Measurements from ENCODE around the gene R3HCC1L. TPM values are rescaled to one million over a fixed set of nuclear protein-coding genes. Genes with fewer than 3 reads are reported as not detected.
"Not testable (repeated sequence)": the region's sequence is repeated elsewhere in the genome, so short reads cannot be mapped to it uniquely, and the experiment has no call there.

The R3HCC1L gene
- polyA plus RNA-seq, 1 donor, result 12.4 TPM

DNA sequence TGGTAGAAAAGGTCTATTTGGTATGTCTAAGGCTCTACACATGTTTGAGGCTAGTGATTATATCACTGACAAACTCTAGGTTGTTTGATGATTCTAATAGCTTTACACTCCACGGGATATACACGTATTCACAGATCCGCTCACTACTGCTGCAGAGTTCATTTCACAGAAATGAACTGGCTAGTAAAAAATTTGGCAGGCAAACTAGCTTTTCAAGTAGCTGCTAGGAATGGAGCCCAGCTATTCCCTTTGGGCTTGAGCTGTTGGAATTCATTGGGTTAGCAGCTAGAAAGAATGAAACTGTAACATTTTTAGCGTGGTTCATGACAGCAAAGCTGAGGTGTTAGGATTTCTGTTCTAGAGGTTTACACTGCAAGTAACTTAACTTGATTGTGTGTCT lies 37.6 kb downstream of the R3HCC1L start:
- peak; percentile 72 for DNase-seq (ENCODE audit: low read depth)

DNA sequence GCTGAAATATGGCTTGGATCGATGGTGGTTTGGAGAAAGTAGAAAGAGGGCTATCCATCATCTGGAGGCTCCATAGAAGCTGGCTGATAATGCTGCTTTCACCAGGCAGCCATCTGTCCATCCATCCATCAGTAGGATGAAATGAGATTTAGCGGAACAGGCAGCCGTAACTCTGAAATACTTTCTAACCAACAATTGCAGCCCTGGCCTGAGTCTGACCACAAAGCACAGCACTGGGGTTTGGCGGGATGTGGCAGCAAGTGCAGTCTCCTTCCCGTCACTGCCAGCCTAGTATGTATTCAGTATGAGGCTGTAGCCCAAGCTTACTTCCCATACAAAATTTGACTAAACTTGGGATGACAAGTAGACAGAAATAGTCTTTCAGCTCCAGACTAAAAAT lies 38.0 kb downstream of the R3HCC1L start:
- DNase-seq (ENCODE audit: low read depth), result no peak

DNA sequence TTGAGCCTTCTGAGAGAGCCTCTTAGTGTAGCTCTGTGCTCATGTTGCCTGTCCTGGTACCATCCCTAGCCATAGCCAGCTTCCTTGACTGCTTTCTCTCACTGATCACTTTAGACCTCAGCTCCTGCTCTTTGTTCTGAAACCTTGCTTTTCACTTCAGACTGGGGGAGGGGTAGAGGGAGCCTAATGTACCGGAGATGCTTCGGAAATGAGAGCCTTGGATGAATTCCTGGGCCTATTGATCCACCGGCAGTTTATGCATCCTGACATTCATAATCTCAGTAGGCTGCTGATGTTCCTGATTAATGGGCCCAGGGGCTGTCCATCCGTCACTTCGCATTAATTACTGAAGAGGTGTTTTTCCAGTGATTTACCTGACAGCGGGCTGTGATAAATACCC lies 38.8 kb downstream of the R3HCC1L start:
- DNase-seq (ENCODE audit: low read depth), result no peak

- not testable (repeated sequence) for DNase-seq (ENCODE audit: low read depth)
Observed at GRCh38 chr10:98182351-98182915, 48.0 kb downstream of the R3HCC1L start.

- DNase-seq (ENCODE audit: low read depth), result no peak
Observed at GRCh38 chr10:98186681-98187080, 52.2 kb downstream of the R3HCC1L start.

DNA sequence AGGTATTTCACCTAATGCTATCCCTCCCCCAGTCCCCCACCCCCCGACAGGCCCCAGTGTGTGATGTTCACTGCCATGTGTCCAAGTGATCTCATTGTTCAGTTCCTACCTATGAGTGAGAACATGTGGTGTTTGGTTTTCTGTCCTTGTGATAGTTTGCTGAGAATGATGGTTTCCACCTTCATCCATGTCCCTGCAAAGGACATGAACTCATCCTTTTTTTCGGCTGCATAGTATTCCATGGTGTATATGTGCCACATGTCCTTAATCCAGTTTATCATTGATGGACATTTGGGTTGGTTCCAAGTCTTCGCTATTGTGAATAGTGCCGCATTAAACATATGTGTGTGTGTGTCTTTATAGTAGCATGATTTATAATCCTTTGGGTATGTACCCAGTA lies 56.3 kb downstream of the R3HCC1L start:
- not testable (repeated sequence) for DNase-seq (ENCODE audit: low read depth)

- DNase-seq (ENCODE audit: low read depth), result no peak
Observed at GRCh38 chr10:98193037-98193436, 58.6 kb downstream of the R3HCC1L start.

DNA sequence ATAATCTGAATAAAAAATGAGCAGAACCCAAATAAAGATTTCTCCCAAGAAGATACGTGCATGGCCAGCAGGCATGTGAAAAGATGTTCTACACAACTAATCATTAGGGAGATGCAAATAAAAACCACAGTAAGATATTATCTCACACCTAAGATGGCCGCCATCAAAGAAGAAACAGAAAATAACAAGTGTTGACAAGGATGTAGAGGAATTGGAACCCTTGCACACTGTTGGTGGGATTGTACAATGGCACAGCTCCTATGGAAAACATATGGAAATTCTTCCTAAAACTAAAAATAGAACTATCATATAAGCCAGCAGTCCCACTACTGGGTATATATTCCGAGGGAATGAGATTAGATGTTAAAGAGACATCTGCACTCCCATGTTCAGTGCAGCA lies 60.2 kb downstream of the R3HCC1L start:
- DNase-seq (ENCODE audit: low read depth), result no peak

GRCh38 chr10:98195120-98195519 lies 60.7 kb downstream of the R3HCC1L start:
- no peak for DNase-seq (ENCODE audit: low read depth)

GRCh38 chr10:98196985-98197384 lies 62.5 kb downstream of the R3HCC1L start:
- DNase-seq (ENCODE audit: low read depth), result no peak

- no peak for DNase-seq (ENCODE audit: low read depth)
Observed at GRCh38 chr10:98201760-98202159, 67.3 kb downstream of the R3HCC1L start.

GRCh38 chr10:98202378-98202777 lies 67.9 kb downstream of the R3HCC1L start:
- no peak for DNase-seq (ENCODE audit: low read depth)

- no peak for DNase-seq (ENCODE audit: low read depth)
Observed at GRCh38 chr10:98205351-98205750, 70.9 kb downstream of the R3HCC1L start.

DNA sequence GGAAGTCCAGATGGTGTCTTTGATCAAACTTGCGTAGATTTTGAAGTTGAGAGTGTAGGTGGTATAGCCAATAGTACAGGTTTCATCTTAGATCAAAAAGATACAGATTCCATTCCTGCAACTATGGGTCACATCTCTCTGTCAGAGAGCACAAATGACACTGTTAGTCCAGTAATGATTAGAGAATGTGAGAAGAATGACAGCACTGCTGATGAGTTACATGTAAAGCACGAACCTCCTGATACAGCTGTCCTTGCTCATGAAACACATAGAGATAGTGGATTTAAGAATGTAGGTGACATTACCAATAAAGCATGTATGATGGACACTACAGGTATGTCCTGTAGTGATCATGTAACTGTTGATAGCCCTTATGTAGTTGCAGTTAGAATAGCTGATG lies 74.5 kb downstream of the R3HCC1L start:
- DNase-seq (ENCODE audit: low read depth), result no peak

- DNase-seq (ENCODE audit: low read depth), result no peak
Observed at GRCh38 chr10:98209441-98209840, 75.0 kb downstream of the R3HCC1L start.

- no peak for DNase-seq (ENCODE audit: low read depth)
Observed at GRCh38 chr10:98212196-98212595, 77.7 kb downstream of the R3HCC1L start.

DNA sequence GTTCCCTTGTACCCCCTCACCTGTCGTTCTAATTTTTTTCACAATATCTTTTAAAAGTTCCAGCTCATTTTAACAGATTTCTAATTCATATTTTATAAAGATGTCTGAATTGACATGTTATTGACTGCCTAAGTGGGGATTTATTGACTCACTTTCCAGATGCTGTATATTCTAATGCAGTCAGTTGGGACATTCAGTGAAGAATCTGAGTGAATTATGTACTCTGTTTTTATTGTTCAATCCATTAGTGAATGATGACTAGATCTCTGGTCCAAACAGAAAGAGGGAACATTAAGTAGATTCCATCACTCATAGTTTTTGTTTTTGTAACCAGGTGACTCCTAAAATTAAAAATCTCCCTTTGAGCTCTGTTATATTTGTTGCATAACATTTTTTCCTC lies 79.3 kb downstream of the R3HCC1L start:
- no peak for DNase-seq (ENCODE audit: low read depth)

DNA sequence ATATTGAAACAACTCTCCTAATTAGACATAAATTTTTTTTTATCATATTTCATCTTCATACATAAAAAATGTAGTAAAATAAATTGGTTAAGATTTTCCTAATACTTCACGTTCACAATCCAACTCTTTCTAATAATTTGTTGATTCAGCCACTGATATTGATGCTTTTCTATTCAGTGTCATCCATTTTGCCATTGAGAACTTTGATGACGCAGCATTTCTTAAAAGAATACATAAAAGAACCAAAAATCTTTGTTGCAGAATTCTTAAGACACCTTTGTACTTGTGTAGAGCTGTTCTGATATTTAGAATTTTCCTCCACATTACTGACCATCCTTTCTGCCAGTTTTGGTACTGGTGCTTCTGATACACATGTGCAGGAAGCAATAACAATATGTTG lies 80.9 kb downstream of the R3HCC1L start:
- DNase-seq (ENCODE audit: low read depth), result no peak

GRCh38 chr10:98217801-98218200 lies 83.3 kb downstream of the R3HCC1L start:
- DNase-seq (ENCODE audit: low read depth), result no peak

DNA sequence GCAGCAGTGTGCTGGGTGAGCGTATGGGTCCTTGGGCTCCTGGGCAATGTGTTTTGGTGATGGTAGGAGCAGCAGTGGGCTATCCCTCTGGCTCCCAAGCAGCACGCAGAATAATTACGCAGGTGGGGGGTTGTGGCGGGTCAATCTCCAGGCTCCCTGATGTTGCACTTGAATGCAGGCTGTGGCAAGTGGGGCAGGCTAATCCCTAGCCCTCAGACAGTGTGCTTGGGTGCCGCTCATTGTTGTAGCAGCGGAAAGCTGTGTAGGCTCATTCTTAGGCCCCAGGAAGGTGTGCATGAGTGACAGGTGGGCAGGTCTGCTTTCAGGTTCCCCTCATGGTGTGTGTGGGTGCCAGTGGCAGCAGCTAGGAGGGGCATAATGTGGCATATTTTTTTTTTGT lies 89.4 kb downstream of the R3HCC1L start:
- DNase-seq (ENCODE audit: low read depth), result no peak

- DNase-seq (ENCODE audit: low read depth), result no peak
Observed at GRCh38 chr10:98224509-98224908, 90.1 kb downstream of the R3HCC1L start.

DNA sequence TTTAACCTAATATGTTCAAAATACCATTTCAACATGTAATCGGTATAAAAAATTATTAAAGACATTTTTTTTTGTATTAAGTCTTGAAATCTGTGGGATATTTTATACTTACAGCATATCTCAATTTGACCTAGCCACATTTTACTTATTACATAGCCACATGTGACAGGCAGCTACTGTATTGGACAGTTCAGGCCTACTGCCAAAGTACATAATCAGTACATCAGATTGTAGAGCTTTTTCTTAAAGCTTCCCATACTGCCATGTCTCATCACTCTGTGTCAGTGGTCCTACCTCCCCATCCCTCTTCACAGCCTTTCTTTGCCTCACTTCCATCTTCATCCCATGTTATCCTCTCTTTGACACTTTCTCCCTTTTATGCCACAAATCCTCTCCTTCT lies 90.5 kb downstream of the R3HCC1L start:
- no peak for DNase-seq (ENCODE audit: low read depth)

- no peak for DNase-seq (ENCODE audit: low read depth)
Observed at GRCh38 chr10:98226508-98227144, 92.2 kb downstream of the R3HCC1L start.

- not testable (repeated sequence) for DNase-seq (ENCODE audit: low read depth)
Observed at GRCh38 chr10:98227713-98228112, 93.3 kb downstream of the R3HCC1L start.
